NAMALWA (cell line): Measurements from ENCODE around the gene TPTE.
"Not testable (repeated sequence)": the region's sequence is repeated elsewhere in the genome, so short reads cannot be mapped to it uniquely, and the experiment has no call there.

ENCODE experiments used
- DNase-seq: peaks from one replicate; pipeline ENCODE4 v3.0.0-alpha.2; 2015; ENCODE audit warnings: low spot score

TPTE gene

GRCh38 chr21:10617133-10617752 lies 95.9 kb downstream of the TPTE start:
- not testable (repeated sequence) for DNase-seq

DNA sequence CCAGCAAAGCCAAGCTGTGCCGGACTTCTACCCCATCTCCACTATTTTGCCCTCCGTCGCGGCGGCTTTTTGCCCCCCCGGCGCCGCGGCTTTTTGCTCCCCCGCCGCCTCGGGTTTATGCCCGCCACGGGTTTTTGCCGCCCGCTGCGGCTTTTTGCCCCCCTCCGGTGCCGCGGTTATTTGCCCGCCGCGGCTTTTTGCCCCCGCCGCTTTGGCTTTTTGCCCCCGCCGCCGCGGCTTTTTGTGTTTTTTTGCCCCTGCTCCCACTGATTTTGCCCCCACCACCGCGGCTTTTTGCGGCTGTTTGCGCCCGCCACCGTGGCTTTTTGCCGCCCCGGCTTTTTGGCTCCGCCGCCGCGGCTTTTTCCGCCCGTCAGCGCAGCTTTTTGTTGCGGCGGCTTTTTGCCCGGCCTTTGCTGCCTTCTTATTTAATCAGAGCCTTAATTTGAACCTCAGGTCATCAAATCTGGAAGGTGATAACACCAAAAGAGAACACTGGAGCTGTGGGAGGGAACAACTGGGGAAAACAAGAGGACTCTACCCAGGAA lies 106.0 kb downstream of the TPTE start:
- DNase-seq = no peak

GRCh38 chr21:10629239-10629638 lies 107.9 kb downstream of the TPTE start:
- not testable (repeated sequence) for DNase-seq

- not testable (repeated sequence) for DNase-seq
Observed at GRCh38 chr21:10630829-10631228, 109.4 kb downstream of the TPTE start.

GRCh38 chr21:10631316-10631715 lies 109.9 kb downstream of the TPTE start:
- not testable (repeated sequence) for DNase-seq

DNA sequence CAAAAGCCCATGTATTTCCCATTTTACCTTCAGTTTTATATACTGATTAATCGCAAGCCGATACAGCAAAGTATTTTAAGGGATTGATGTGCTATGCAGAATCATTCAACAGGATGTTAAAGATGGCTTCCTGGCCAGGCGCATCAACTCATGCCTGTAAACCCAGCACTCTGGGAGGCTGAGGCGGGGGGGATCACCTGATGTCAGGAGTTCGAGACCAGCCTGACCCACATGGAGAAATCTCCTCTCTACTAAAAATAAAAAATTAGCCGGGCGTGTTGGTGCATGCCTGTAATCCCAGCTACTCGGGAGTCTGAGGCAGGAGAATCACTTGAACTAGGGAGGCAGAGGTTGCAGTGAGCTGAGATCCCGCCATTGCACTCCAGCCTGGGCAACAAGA lies 116.8 kb downstream of the TPTE start:
- not testable (repeated sequence) for DNase-seq

DNA sequence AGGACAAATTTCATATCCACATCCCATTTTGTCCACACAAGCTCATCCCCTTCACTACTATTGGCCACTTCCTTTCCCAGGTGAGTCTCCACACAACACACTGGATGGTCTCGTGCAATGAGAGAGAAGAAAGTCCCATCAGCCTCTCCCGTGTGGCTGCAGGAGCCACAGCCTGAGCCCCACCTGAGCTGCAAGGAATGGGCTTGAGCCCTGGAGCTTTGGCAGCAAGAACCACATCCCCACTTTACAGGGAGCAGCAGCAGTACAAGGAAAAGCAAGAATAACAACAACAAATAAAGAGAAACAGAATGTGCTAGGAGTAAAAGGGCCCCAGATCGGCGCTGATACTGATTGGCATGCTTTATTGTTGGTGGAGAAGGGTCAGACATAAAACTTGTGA lies 117.7 kb downstream of the TPTE start:
- DNase-seq = no peak

GRCh38 chr21:10639746-10640145 lies 118.4 kb downstream of the TPTE start:
- DNase-seq = not testable (repeated sequence)

GRCh38 chr21:10640446-10640845 lies 119.1 kb downstream of the TPTE start:
- no peak for DNase-seq

DNA sequence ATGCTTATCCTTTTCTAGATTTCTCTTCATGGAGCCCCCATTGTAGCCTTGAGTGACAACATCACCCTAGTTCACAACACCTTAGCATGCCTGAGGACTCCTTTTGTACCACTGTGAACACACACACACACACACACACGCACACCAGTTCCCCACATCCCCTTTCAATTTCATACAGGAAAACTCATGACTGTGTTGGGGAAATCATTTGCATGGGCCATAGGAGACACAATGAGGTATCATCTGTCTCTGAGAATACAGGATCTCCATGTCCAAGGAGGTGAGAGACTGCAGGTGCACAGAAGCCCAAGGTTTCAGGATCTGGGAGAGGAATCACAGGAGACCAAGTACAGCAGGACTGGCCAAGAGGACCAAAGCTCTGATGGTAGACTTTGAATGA lies 119.7 kb downstream of the TPTE start:
- DNase-seq = no peak

- not testable (repeated sequence) for DNase-seq
Observed at GRCh38 chr21:10645667-10646066, 124.3 kb downstream of the TPTE start.

DNA sequence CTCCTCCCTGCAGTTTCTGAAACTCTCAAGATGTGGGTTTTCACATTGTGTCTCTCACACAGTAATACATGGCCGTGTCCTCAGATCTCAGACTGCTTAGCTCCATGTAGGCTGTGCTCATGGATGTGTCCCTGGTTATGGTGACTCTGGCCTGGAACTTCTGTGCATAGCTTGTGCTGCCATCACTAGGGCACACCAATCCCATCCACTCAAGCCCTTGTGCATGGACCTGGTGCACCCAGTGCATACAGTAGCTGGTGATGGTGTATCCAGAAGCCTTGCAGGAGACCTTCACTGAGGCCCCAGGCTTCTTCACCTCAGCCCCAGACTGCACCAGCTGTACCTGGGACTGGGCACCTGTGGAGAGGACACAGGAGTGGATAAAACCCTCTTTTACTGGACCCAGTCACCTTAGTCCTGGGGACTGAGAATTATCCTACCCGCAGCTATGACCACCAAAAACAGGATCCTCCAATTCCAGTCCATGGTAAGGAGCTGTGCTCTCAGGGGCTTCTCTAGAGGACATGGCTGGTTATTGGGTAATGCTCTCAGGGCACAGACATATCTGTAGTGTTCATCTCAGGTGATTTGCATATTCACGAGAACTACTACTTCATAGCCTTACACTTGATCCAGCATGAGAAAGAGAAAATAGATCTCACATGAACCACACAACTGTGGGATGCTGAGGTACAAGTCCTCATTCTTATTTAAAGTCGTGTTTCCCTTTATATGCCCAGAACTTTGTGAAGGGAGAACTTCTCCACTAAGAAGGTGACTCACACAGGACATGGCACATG lies 128.2 kb downstream of the TPTE start:
- not testable (repeated sequence) for DNase-seq

- DNase-seq = not testable (repeated sequence)
Observed at GRCh38 chr21:10650297-10650696, 128.9 kb downstream of the TPTE start.
